Measurements from ENCODE around the gene HAUS6. TPM values are rescaled to one million over a fixed set of nuclear protein-coding genes. Genes with fewer than 3 reads are reported as not detected.
A peak's percentile ranks its signal among the peaks of the same experiment; 100 is the strongest.

The HAUS6 gene
- total and polyA plus RNA-seq, 2 of the 13 experiments (the other 11 are each of a cell fraction or from before 2014, with no cell fraction given), result 9.8 to 31.1 TPM

DNA sequence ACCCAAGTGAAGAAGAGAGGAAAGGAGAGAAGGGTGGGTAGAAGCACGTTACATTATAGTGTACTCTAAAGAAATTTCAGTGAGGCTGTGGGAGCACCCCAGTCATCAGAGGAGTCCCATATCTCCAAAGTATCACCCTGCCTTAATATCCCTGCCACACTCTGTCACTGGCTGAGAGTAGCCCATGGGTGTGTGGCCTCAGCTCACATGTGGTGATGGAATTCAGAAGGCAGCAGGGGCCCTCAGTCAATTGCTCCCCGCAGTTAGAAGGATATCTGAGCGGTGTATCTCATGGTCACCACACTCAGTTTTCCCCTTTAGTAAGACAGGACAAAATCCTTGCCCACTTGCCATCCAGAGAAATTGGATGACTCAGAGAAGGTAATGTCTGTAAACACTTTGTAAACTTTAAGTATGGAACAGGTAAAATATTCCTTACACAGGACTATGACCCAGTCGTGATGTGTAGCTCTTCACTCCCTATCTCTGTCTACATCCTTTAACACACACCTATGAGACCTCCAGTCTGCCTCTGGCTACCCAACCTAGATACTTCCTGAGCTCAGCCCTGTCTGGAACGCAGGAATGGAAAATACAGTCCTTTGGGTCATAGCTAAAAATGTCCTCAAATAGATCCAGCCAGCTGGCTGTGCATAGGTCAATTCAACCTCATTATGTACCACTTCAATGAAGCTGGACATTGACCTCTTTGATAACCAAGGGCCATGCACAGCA is 48.9 kb upstream of the HAUS6 start (continued):
- TF ChIP-seq, protein P1, sequence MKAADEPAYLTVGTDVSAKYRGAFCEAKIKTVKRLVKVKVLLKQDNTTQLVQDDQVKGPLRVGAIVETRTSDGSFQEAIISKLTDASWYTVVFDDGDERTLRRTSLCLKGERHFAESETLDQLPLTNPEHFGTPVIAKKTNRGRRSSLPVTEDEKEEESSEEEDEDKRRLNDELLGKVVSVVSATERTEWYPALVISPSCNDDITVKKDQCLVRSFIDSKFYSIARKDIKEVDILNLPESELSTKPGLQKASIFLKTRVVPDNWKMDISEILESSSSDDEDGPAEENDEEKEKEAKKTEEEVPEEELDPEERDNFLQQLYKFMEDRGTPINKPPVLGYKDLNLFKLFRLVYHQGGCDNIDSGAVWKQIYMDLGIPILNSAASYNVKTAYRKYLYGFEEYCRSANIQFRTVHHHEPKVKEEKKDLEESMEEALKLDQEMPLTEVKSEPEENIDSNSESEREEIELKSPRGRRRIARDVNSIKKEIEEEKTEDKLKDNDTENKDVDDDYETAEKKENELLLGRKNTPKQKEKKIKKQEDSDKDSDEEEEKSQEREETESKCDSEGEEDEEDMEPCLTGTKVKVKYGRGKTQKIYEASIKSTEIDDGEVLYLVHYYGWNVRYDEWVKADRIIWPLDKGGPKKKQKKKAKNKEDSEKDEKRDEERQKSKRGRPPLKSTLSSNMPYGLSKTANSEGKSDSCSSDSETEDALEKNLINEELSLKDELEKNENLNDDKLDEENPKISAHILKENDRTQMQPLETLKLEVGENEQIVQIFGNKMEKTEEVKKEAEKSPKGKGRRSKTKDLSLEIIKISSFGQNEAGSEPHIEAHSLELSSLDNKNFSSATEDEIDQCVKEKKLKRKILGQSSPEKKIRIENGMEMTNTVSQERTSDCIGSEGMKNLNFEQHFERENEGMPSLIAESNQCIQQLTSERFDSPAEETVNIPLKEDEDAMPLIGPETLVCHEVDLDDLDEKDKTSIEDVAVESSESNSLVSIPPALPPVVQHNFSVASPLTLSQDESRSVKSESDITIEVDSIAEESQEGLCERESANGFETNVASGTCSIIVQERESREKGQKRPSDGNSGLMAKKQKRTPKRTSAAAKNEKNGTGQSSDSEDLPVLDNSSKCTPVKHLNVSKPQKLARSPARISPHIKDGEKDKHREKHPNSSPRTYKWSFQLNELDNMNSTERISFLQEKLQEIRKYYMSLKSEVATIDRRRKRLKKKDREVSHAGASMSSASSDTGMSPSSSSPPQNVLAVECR (CRISPR knock-in tag; IDR thresholded peaks at IDR 0.05; ENCODE audit: borderline replicate concordance), result peak; percentile 68; the same call in 1 of the 2 replicates
- TF ChIP-seq CHCHD3 (CRISPR knock-in tag; IDR thresholded peaks at IDR 0.05), result no peak
- TF ChIP-seq CREM (IDR thresholded peaks at IDR 0.05), result peak; percentile 82; the same call in 1 of the 2 replicates
- TF ChIP-seq CREM (CRISPR knock-in tag; IDR thresholded peaks at IDR 0.05), result no peak
- TF ChIP-seq FOXK1 (CRISPR knock-in tag; IDR thresholded peaks at IDR 0.05; ENCODE audit: borderline replicate concordance, low read depth), result no peak
- TF ChIP-seq, protein P2, sequence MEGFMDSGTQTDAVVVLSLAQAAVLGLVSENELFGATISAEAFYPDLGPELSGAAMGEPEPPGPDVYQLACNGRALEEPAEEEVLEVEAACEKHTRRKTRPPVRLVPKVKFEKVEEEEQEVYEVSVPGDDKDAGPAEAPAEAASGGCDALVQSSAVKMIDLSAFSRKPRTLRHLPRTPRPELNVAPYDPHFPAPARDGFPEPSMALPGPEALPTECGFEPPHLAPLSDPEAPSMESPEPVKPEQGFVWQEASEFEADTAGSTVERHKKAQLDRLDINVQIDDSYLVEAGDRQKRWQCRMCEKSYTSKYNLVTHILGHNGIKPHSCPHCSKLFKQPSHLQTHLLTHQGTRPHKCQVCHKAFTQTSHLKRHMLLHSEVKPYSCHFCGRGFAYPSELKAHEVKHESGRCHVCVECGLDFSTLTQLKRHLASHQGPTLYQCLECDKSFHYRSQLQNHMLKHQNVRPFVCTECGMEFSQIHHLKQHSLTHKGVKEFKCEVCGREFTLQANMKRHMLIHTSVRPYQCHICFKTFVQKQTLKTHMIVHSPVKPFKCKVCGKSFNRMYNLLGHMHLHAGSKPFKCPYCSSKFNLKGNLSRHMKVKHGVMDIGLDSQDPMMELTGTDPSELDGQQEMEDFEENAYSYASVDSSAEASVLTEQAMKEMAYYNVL (CRISPR knock-in tag; IDR thresholded peaks at IDR 0.05; ENCODE audit: borderline replicate concordance), result peak; percentile 71; the same call in 1 of the 2 replicates
- no peak for TF ChIP-seq ZFYVE20 (CRISPR knock-in tag; IDR thresholded peaks at IDR 0.05; ENCODE audit: borderline replicate concordance, low read depth)
- TF ChIP-seq ZSCAN22 (CRISPR knock-in tag; IDR thresholded peaks at IDR 0.05), result no peak
- no peak for TF ChIP-seq SNAI1 (CRISPR knock-in tag; IDR thresholded peaks at IDR 0.05; ENCODE audit: borderline replicate concordance)
- TF ChIP-seq ZNF44 (CRISPR knock-in tag; IDR thresholded peaks at IDR 0.05), result no peak
- no peak for TF ChIP-seq ZNF382 (CRISPR knock-in tag; IDR thresholded peaks at IDR 0.05; ENCODE audit: borderline replicate concordance)
- 0 out of 2 replicates have a peak, but pooled peaks have one; percentile 17 for TF ChIP-seq NFYB (CRISPR knock-in tag; IDR thresholded peaks at IDR 0.05)
- peak; percentile 56 for TF ChIP-seq GATA4 (IDR thresholded peaks at IDR 0.05; ENCODE audit: borderline replicate concordance, low read depth)
- no peak for TF ChIP-seq HMGA1 (CRISPR knock-in tag; conservative IDR thresholded peaks at IDR 0.05)
- TF ChIP-seq, protein P3, sequence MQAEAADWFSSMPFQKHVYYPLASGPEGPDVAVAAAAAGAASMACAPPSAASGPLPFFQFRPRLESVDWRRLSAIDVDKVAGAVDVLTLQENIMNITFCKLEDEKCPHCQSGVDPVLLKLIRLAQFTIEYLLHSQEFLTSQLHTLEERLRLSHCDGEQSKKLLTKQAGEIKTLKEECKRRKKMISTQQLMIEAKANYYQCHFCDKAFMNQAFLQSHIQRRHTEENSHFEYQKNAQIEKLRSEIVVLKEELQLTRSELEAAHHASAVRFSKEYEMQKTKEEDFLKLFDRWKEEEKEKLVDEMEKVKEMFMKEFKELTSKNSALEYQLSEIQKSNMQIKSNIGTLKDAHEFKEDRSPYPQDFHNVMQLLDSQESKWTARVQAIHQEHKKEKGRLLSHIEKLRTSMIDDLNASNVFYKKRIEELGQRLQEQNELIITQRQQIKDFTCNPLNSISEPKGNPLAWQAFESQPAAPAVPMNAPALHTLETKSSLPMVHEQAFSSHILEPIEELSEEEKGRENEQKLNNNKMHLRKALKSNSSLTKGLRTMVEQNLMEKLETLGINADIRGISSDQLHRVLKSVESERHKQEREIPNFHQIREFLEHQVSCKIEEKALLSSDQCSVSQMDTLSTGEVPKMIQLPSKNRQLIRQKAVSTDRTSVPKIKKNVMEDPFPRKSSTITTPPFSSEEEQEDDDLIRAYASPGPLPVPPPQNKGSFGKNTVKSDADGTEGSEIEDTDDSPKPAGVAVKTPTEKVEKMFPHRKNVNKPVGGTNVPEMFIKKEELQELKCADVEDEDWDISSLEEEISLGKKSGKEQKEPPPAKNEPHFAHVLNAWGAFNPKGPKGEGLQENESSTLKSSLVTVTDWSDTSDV (CRISPR knock-in tag; IDR thresholded peaks at IDR 0.05), result no peak
- TF ChIP-seq BORCS8-MEF2B (CRISPR knock-in tag; IDR thresholded peaks at IDR 0.05), result no peak
- TF ChIP-seq, protein P4, sequence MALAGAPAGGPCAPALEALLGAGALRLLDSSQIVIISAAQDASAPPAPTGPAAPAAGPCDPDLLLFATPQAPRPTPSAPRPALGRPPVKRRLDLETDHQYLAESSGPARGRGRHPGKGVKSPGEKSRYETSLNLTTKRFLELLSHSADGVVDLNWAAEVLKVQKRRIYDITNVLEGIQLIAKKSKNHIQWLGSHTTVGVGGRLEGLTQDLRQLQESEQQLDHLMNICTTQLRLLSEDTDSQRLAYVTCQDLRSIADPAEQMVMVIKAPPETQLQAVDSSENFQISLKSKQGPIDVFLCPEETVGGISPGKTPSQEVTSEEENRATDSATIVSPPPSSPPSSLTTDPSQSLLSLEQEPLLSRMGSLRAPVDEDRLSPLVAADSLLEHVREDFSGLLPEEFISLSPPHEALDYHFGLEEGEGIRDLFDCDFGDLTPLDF (CRISPR knock-in tag; IDR thresholded peaks at IDR 0.05), result 0 out of 2 replicates have a peak, but pooled peaks have one; percentile 32
- peak; percentile 98 for TF ChIP-seq HNF4A (CRISPR knock-in tag; IDR thresholded peaks at IDR 0.05)
- TF ChIP-seq ZNF430 (CRISPR knock-in tag; IDR thresholded peaks at IDR 0.05), result 0 out of 2 replicates have a peak, but pooled peaks have one; percentile 54

All from HepG2 (cell line).